Renal pelvis (tissue), 4 donors: ENCODE measurements around the gene PPP2R3B. TPM values are rescaled to one million over a fixed set of nuclear protein-coding genes. Genes with fewer than 3 reads are reported as not detected.
"Not testable (repeated sequence)": the region's sequence is repeated elsewhere in the genome, so short reads cannot be mapped to it uniquely, and the experiment has no call there.

Source experiments
- DNase-seq: peaks from one replicate; pipeline ENCODE4 v3.0.0-alpha.2; 2013
- polyA plus RNA-seq, 3 donors: library from polyadenylated mRNA; unstranded; fragments of 120-200 nt; gene quantifications; one replicate each; pipeline ENCODE4 v1.2.1, GENCODE V29; 2013; ENCODE audit not compliant: insufficient read length in 3 of 3

Gene PPP2R3B
- polyA plus RNA-seq, 3 donors = 24.8 to 32.6 (median 25.7) TPM

DNA sequence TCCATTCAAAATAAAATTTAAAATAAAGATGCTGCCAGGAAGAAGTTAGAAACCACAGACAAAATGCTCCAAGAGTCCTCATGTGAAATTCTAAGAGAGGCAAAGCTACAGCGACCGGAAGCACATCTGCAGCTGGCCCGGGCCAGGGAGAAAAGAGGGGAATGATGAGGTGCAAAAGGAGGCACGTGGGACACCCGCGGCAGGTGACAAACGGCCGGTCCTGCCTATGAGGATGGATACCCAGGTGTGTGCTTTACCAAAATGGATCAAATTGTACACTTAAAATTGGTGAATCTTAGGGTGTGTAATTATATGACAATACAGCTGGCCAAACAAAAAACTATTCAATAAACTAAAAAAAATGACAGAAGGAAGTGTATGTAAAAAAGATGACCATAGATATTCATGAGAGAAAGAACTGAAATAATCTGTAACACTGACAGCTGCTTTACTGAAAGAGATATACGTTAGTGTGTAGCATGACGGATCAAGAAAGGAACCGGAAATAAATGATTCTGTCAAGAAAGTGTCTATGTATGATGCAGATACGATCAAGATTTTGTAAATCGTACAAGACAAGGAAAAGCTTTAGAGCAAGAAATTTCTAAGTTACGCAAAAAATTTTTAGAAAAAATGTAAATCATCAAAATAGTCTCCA lies 29.5 kb downstream of the PPP2R3B start:
- no peak for DNase-seq

DNA sequence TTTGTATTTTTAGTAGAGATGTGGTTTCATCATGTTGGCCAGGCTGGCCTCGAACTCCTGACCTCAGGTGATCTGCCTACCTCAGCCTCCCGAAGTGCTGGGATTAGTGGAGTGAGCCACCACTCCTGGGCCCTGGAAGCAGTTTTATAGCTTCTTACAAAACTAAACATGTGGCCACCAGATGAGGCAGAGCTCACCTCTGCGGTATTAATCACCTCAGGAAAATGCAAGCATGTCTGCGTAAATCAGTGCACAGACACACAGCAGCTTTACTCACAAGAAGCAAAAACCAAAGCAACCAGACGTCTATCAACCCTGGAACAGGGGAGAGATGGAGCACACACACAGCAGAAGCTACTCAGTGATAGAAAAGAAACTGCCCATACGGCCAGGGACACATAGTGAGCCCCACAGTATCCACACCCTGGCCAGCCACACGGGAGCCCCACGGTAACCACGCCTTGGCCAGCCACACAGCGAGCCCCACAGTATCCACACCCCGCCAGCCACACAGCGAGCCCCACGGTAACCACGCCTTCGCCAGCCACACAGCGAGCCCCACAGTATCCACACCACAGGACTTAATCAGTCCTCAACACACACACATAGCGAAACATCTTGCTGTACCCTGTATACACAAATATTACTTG lies 30.2 kb downstream of the PPP2R3B start:
- DNase-seq = no peak

DNA sequence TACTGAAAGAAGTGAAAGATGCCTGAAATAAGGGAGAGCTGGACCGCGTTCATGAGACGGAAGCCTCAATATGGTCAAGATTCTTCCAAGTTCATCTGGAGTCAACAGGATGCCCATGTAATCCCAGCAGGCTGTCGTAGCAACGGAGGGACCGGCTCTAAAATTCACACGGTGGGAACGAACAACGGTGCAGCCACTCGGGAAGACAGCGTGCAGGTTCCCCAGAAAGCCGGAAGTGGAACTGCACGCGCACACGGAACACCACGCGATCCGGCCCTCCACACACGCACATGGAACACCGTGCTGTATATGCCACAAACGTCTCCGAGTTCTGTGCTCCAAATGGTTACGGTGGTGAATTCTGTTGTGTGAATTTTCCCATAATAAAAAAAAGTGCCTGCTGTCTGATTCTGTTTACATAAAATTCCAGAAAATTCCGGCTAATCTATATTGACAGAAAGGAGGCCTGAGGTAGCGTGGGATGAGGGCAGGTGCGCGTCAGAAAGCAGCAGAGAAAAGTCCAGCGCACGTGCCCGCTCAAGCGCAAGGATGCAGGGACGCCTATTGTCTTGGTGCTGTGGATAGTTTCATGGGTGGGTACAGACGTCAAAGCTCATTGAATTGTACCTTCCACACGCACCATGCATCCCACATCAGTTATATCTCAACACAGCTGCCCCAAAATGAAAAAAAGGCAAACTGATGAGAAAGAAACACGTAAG lies 31.2 kb downstream of the PPP2R3B start:
- no peak for DNase-seq

DNA sequence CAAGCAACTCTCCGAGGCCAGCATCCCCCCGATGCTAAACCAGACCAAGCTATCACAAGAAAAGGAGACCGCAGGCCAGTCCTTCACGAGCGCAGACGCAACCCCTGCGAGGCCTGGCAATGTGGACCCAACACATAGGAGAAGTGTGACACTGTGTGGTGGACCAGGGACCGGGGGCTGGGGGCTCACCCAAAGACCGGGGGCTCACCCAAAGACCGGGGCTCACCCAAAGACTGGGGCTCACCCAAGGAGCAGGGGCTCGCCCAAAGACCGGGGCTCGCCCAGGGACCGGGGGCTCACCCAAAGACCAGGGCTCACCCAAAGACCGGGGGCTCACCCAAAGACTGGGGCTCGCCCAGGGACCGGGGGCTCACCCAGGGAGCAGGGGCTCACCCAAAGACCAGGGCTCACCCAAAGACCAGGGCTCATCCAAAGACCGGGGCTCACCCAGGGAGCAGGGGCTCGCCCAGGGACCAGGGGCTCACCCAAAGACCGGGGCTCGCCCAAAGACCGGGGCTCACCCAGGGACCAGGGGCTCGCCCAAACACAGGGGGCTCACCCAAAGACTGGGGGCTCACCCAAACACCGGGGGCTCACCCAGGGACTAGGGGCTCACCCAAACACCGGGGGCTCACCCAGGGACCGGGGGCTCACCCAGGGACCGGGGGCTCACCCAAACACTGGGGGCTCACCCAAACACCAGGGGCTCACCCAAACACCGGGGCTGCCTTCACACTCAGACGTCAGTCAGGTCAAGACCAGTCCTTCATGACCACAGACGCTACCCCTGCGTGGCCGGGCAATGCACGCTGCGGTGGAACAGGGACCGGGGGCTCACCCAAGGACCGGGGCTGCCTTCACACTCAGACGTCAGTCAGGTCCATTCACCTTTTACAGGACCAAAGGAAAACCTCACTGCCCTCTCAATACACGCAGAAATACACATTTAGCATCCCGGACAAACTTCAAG lies 32.9 kb downstream of the PPP2R3B start:
- DNase-seq = no peak

DNA sequence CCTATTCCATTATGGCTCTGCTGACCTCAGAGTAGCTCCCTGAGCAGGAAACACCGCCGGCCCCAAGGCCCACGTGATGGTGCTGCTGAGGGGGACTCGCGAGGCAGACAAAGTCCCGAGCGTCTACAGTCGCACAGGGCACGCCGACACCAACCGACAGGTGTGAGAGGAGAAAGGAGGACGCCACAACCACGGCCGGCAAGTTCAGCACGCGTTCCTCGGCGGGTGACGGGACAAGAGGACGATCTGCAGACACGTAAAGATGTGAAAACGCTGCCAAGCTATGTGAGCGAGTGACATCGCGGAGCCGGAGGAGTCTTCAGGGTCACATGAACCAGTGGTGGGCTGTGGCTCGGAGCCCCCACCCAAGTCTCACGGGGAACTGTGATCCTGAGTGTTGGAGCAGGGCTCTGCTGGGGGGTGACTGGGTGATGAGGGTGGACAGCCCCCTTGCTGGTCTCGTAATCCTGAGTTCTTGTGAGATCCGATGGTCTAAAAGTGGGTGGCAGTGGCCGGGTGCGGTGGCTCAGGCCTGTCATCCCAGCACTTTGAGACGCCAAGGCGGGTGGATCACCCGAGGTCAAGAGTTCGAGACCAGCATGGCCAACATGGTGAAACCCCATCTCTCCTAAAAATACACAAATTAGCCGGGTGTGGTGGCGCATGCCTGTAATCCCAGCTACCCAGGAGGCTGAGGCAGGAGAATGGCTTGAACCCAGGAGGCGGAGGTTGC lies 34.0 kb downstream of the PPP2R3B start:
- DNase-seq = no peak

DNA sequence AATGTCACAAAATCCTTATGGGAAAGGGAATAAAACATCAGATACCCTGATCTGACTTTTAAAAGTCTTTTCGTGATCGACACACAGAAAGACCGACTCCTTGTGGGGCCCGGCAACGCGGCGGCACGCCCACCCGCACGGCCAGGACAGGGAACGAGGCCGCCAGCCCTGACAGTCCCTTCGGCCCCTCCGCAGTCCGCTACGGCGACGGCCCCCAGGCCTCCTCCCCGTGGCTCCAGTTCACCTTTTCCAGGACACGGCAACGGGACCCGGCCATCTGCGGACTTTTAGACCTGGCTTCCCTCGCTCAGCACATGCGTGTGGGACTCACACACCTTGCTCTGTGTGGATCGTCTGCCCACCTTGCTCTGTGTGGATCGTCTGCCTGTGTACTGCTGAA lies 34.5 kb downstream of the PPP2R3B start:
- no peak for DNase-seq

DNA sequence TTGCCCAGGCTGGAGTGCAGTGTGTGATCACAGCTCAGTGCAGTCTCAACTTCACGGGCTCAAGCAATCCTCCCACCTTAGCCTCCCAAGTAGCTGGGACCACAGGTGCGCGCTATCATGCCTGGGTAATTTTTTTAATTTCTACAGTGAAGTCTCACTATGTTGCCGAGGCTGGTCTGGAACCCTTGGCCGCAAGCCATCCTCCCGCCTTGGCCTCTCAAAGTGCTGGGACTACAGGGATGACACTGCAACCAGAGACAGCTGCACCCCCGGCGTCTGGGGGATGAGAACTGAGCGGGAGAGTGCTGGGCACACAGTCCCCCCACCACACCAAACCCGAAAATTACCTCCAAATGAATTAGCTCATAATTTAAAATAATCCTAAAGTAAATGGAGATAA lies 35.0 kb downstream of the PPP2R3B start:
- no peak for DNase-seq

DNA sequence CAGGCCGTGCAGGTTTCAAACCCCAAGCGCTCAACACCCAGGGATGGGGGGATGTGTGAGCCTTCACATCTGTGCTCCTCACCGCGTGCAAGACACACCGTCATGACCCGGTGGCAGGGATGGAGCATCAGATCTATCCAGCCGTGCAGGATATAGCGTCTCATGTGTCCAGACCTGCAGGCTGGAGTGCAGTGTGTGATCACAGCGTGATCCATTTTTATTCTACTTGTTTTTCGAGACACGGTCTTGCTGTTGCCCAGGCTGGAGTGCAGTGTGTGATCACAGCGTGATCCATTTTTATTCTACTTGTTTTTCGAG lies 35.4 kb downstream of the PPP2R3B start:
- not testable (repeated sequence) for DNase-seq

DNA sequence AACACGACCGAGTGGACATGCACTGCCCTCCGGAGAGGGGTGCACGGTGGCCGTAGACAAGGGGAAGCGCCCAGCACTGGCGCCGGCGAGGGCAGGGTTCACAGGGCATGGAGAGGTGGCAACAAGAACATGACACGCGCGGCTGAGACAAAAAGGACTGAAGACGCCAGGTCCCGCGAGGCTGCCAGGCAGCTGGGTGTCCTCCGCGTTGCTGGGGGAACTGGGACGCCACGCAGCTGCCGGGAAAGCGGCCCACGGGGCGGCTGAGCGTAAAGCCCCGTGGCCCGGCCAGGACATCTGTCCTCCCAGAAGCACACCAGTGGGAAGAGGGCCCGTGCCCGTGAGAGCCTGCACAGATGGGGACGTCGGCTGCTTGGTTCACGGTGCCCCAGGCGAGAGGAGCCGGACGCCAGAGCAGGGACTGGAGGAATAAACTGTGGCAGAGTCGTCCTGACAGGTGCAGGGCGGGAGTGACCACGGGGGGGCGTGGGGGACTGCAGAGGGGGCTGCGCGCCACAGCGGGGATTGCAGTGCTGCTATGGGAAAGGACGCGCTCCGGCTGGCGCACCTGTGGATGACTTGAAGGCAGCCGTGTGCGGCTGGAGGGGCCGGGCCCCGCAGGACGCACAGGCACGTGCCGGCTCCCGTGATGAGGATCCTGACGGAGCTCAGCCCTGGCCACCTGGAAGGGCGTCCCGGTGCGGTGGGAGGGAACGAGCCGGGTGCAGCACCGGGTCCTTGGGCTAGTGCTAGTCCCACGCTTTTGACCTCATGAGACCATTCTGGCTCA lies 36.0 kb downstream of the PPP2R3B start:
- DNase-seq = no peak

DNA sequence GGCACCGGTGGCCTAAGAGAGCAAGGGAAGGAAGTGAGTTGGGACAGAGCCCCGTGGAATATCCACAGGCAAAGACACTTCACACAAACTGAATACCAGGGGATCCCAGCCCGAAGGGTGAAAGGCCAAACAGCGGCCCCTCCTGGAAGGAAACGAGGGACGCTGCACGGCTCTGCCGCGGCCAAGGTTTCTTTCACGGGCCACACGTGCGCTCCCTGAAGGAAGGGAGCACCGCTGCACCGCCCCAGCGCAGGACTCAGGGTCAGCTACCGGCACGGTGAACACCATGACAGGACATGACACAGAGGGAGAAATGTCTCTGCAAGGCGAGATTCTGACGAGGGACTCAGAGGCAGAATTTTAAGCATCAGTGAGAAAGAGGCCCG lies 36.6 kb downstream of the PPP2R3B start:
- no peak for DNase-seq

DNA sequence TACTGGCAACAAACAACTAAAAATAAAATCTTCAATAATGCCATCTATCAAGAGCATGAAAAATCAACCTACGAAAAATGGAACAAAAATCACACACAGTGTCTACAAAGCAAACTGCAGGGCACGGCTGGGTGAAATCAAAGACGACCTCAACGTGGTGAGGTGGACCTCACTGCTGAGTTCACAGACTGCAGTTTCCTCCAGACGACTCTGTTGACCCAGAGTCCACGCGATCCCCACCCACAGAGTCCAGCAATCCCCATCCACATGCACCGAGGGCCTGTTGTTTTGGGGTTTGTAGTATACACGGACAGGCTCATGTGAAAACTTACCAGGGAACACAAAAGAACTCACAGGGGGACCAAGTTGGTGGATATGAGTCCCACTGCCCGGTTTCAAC lies 37.0 kb downstream of the PPP2R3B start:
- DNase-seq = no peak

DNA sequence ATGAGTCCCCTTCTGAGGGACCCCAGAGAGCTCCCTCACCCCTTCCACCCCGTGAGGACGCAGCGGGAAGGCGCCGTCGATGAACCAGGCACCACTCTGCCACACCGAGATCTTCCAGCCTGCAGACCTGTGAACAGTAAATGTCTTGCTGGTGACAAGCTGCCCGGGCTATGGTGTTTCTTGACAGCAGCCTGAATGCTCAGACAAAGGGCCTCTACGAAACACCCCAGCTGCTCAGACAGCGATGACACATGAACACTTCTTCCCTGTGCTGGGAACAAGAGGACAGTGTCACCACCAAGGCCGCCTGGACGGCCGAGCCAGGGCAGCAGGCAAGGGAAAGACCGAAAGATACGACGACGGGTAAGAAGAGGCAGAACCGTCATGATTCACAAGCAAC lies 37.5 kb downstream of the PPP2R3B start:
- DNase-seq = no peak

DNA sequence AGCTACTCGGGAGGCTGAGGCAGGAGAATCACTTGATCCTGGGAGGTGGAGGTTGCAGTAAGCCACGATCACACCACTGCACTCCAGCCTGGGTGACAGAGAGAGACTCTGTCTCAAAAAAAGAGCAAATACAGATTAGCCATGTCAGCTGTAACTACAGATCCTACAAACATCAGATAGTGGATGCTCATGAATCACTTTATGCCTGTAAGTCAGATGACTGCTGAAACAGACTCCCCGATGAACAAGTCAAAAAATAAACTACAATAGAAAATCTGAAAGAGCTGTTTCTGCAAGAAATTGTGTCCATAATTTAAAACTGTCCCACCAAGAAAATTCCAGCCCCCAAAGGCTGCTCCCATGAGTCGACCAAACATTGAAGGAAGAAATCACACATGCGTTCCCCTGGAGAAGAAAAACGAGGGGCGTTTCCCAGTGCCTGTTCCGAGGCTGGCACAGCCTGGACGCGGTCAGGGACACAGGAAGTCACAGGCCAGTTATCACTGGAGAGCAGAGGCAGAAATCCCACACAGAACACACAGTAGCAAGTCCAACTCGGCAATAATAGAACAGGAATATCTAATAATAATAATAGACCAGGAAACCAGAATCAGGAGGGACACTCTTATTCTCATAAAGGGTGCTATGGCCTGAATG lies 38.1 kb downstream of the PPP2R3B start:
- no peak for DNase-seq

DNA sequence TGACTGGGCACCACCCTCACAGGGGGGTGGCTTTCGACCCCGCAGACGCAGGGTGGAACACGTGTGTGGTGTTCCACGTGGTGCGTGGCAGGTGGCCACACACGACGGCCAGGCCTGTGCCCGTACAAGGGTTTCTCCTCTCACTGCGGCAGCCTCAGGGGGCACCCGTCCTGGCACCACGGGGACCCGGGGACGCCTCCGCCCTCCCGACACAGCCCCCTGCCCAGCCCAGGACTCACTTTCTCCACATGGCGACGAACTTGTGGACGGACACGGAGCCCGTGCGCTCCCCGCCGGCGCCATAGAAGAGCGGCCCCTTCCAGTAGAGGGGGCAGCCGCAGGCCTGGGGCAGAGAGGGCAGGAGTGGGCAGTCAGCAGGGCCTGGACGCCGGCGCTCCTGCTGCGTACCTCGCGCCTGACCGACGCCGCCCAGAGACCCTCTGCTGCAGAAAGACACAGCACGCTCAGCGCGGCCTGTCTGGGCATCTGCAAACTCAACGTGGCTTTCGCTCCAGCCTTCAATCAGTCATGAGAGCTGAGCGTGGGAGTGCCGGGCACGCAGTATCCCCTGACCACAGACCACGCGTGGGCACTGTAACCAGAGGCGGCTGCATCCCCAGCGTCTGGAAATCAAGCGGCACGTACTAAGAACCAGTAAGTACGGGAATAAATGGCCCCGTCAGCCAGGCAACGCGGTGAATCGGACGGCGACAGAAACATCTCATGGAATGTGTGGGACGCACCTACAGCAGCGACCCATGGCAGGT lies 39.2 kb downstream of the PPP2R3B start:
- no peak for DNase-seq

DNA sequence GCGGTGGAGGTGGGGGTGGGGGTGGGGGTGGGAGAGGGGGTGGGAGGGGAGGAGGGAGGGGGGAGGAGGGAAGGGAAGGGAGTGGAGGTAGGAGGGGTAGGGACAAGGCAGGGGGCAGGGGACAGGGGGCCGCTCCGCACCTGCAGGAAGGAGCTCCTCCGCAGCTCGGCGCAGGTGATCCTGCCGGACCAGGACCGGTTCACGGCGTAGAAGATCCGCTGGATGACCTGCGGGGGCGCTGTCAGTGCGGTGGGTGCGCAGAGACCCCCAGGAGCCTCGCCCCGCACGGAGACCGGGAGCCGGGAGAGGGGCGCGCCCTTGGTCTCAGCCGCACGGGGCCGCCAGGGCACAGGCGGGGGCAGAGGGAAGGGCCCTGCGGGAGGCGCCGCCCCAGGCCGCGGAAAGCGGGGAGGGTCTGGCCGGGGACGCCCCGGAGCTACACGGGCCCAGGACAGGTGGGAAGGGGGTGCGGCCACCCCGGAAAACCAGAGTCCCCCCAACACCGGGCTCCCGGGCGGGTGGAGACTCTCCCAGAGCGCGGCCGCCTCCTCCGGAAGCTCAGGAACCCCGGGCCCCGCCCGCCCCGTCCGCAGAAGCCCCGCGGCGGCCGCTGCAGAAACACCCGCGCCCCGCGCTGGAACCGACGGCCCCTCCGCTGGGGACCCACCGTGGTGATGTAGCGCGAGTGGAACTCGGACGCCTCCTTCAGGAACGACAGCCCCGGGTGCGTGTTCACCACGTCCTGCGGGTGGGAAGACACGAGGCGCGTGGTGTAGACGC lies 40.5 kb downstream of the PPP2R3B start:
- DNase-seq = no peak

DNA sequence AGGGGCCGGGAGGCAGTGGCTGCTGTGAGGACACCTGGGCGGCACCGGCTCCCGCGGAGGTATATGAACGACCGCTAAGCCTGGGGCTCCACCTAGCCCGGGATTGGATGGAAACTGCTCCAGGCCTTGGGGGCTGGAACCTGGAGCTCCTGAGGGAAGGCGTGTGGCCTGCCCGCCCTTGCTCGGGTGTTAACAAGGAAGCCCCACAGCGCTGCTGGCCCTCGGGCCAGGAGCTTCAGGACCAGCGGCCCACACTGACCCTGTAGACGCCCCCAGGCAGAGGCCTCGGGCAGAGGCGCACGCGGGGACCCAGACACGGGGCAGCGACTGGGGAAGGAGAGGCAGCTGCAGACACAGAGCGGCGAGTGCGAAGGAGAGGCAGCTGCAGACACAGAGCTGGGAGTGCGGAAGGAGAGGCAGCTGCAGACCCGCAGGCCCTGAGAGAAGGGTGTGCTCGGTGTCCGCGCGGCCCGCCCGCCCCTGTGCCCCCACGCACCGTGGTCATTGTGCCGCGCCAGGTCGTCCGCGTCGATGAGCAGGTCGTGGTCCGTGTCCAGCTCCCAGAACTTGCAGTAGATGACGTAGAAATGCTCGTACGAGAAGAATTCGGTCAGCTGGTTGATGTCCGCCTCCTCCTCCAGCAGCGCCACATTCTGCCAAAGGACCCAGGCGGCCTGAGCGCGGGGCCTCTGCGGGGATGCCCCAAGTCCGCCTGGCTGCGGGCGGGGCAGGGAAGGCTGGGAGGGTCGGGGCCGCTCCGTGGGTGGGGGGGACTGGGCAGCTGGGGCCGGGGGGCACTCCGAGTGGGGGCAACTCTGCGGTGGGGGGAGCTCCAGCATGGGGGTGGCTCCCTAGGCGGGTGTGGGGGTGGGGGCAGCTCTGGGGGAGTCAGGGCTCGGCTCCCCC lies 41.4 kb downstream of the PPP2R3B start:
- DNase-seq = no peak

DNA sequence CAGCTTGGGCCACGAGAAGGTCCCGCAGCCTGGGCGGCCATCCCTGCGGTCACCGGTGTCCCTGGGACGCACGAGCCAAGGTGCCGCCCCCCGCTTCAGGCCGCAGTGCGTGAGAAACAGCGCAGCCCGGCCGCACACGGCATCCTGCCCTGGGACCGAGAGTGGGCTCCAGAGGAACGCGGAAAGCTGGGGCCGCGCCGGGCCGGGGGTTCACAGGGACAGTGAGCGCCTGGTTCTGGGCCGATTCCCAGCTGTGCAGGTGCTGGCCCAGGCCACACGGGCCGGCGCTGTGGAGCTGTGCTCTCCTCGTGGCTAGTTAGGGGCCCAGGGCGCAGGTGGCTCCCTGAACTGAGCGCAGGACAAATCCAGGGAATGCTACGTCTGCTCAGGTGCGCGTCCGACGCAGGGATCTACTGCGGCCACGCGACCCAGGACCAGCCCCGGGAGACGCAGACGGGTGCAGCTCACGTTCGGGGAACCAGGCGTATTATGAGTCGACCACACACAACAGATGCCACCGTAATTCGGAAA lies 42.3 kb downstream of the PPP2R3B start:
- no peak for DNase-seq
